Measurements from ENCODE around the gene IL32. TPM values are rescaled to one million over a fixed set of nuclear protein-coding genes. Genes with fewer than 3 reads are reported as not detected.

The IL32 gene
- total RNA-seq, 2 donors from 2014 or later: 184 to 238 TPM

DNA sequence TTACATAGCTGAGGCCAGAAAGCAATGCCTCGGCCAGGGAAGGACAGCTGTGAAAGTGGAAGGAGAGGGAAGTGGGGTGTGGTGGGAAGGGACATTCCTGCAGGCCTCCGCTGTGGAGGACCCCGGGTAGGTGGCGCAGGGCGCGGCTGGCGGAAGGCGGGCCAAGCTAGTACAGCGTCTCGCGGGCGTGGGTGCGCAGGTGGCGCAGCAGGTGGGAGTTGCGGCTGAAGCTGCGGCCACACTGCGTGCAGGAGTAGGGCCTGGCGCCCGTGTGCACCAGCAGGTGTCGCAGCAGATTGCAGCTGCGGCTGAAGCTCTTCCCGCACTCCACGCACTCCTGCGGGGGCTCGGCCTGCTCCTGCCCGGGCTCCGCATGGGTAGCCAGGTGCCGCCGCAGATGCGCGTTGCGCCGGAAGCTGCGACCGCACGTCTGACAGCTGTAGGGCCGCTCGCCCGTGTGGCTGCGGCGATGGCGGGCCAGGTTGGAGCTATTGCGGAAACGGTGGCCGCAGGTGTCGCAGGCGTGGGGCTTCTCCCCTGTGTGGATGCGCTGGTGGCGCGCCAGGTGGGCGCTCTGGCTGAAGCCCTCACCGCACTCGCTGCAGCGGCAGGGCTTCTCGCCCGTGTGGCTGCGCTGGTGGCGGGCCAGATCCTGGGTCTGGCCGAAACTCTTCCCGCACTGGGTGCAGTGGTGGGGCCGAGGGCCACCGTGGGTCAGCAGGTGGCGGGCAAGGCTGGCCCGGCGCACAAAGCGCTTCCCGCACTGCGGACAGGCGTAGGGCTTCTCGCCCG, 23.7 kb downstream of the IL32 start:
- no peaks in the 10 kb centered on the region for H3K36me3 ChIP-seq (replicated peaks in 1 of 2; ENCODE audit: insufficient read depth in 1 of 2, low read depth in 2 of 2)
- WGBS, 2 donors: 86 to 92% methylated on average over 20 to 62 of the region's 71 CpGs
- H3K27ac ChIP-seq: no peak overlapping the region
- H3K4me3 ChIP-seq: no peak overlapping the region
- intact Hi-C loops (cut with DNase I): no loop called here
- no peaks in the 10 kb centered on the region for H3K27me3 ChIP-seq
- no peaks in the 10 kb centered on the region for H3K4me1 ChIP-seq
- no peaks in the 10 kb centered on the region for H3K9me3 ChIP-seq
- no peak for ATAC-seq
- TF ChIP-seq, protein P1, sequence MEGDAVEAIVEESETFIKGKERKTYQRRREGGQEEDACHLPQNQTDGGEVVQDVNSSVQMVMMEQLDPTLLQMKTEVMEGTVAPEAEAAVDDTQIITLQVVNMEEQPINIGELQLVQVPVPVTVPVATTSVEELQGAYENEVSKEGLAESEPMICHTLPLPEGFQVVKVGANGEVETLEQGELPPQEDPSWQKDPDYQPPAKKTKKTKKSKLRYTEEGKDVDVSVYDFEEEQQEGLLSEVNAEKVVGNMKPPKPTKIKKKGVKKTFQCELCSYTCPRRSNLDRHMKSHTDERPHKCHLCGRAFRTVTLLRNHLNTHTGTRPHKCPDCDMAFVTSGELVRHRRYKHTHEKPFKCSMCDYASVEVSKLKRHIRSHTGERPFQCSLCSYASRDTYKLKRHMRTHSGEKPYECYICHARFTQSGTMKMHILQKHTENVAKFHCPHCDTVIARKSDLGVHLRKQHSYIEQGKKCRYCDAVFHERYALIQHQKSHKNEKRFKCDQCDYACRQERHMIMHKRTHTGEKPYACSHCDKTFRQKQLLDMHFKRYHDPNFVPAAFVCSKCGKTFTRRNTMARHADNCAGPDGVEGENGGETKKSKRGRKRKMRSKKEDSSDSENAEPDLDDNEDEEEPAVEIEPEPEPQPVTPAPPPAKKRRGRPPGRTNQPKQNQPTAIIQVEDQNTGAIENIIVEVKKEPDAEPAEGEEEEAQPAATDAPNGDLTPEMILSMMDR (IDR thresholded peaks at IDR 0.05): no peak
- no peak for TF ChIP-seq POLR2A (IDR thresholded peaks at IDR 0.05)
- no peak for DNase-seq

DNA sequence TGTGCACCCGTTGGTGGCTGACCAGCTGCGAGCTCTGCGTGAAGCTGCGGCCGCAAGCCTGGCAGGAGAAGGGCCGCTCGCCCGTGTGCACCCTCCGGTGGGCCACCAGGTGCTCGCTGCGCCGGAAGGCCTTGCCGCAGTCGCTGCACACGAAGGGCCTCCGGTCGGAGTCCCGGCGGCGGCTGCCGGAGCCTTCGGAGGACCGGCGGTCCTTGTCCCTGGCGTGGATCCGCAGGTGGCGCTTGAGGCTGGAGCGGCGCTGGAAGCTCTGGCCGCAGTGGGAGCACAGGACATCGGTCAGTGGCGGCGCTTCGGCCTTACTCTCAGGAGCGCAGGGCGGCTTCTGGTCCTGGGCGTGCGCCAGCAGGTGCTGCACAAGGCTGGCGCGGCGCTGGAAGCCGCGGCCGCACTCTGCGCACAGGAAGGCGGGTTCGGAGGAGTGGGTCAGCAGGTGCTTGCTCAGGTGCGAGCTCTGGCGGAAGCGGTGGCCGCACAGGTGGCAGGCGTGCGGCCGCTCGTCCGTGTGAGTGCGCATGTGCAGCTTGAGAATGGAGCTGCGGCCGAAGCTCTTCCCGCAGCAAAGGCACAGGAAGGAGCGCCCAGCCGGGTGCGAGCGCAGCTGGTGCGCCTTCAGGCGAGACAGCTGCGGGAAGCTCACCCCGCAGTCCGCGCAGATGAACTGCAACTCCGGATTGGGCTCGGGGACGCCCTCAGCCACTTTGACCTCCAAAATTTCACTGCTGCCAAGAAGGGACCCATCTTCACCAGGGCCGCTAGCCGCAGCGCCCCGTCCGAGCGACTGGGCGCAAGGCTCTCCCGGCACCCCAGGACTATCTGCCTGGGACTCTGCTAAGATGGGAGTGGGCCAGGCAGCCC, 24.5 kb downstream of the IL32 start:
- no peak for DNase-seq
- Histone ChIP-seq H3K4me3 (no peak overlapping the region), H3K9me3 (no peaks in the 10 kb centered on the region), H3K36me3 (replicated peaks in 1 of 2; ENCODE audit: insufficient read depth in 1 of 2, low read depth in 2 of 2) (no peaks in the 10 kb centered on the region), H3K4me1 (no peaks in the 10 kb centered on the region), H3K27ac (no peak overlapping the region), H3K27me3 (no peaks in the 10 kb centered on the region)
- no peak for TF ChIP-seq POLR2A (IDR thresholded peaks at IDR 0.05)
- TF ChIP-seq, protein P1 (IDR thresholded peaks at IDR 0.05): no peak
- intact Hi-C loops (cut with DNase I): no loop called here
- WGBS, 2 donors: 91 to 95% methylated on average over 57 to 80 of the region's 81 CpGs
- ATAC-seq: no peak

DNA sequence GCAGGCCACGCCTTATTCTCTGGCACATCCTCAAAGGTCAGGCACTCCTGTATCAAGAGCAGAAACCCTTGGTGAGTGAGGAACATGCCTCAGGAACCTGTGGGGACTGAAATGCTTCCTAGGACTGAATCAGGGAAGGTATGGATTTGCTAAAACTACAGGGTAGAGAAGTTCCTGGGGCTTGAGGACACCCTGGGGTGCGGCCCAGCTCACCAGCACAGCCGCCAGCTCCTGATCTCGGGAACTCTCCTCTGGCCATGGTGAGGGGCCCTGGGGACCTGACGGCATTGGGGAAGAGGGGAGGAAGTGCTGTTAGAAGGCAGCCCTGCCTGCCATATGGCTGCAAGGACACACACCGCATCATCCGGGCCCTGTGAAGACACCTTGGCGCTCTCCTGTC, 26.1 kb downstream of the IL32 start:
- DNase-seq (no peak), ATAC-seq (no peak)
- no peaks in the 10 kb centered on the region for H3K36me3 ChIP-seq (replicated peaks in 1 of 2; ENCODE audit: insufficient read depth in 1 of 2, low read depth in 2 of 2)
- TF ChIP-seq POLR2A (IDR thresholded peaks at IDR 0.05): no peak
- TF ChIP-seq, protein P1 (IDR thresholded peaks at IDR 0.05): no peak
- H3K27me3 ChIP-seq: no peaks in the 10 kb centered on the region
- H3K27ac ChIP-seq: no peak overlapping the region
- H3K9me3 ChIP-seq: no peaks in the 10 kb centered on the region
- no peaks in the 10 kb centered on the region for H3K4me1 ChIP-seq
- 80% methylated on average over 5 to 8 of the region's 8 CpGs for WGBS, 2 donors
- intact Hi-C loops (cut with DNase I): no loop called here
- no peak overlapping the region for H3K4me3 ChIP-seq

DNA sequence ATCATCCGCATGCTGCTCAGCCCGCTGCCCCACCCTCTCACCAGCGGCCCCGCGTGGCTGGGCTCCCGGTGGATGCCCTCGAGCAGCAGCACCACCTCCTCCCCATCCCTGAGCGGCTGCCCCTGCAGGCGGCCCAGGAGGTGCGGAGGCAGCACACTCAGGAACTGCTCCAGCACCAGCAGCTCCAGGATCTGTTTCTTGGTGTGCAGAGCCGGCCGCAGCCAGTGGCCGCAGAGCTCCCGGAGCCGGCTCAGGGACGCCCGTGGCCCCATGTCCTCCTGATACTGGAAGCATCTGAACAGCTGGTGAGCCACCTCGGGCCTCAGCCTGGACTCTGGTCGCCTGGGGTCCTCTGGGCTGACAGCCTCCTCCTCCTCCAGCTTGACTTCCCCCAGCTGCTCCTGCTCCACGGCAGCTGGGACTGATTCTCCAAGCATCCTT, 27.1 kb downstream of the IL32 start:
- Histone ChIP-seq H3K27me3 (no peaks in the 10 kb centered on the region), H3K4me1 (no peaks in the 10 kb centered on the region), H3K36me3 (replicated peaks in 1 of 2; ENCODE audit: insufficient read depth in 1 of 2, low read depth in 2 of 2) (no peaks in the 10 kb centered on the region), H3K27ac (no peak overlapping the region), H3K4me3 (no peak overlapping the region), H3K9me3 (no peaks in the 10 kb centered on the region)
- TF ChIP-seq, protein P1 (IDR thresholded peaks at IDR 0.05): no peak
- TF ChIP-seq POLR2A (IDR thresholded peaks at IDR 0.05): no peak
- DNase-seq (no peak), ATAC-seq (no peak)
- intact Hi-C loops (cut with DNase I): no loop called here
- WGBS, 2 donors: 62 to 68% methylated on average over 5 to 19 of the region's 20 CpGs
